Fibroblast of skin of scalp (primary cell): ENCODE measurements around the gene GATA6.
"Not testable (repeated sequence)": the region's sequence is repeated elsewhere in the genome, so short reads cannot be mapped to it uniquely, and the experiment has no call there.

Source experiments
- DNase-seq: peaks from one replicate; pipeline ENCODE4 v3.0.0-alpha.2; 2013

The GATA6 gene

GRCh38 chr18:22182884-22183697 is 13.7 kb downstream of the GATA6 start:
- no peak for DNase-seq

- DNase-seq = no peak
Measured at GRCh38 chr18:22183698-22184170, 14.3 kb downstream of the GATA6 start.

DNA sequence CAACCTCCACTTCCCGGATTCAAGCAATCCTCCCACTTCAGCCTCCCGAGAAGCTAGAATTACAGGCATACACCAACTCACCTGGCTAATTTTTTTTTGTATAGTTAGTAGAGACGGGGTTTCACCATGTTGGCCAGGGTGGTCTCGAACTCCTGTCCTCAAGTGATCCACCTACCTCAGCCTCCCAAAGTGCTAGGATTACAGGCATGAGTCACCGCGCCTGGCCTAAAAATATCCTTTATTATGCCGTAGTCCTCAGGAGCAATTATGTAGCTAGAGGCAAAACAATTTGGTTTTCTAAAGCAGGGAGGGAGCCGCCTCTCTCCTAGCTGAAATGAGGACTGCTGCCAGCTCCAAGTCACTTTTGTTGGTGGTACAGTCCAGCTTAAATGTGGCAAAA is 15.2 kb downstream of the GATA6 start:
- DNase-seq = not testable (repeated sequence)

- DNase-seq = no peak
Measured at GRCh38 chr18:22185273-22185672, 15.9 kb downstream of the GATA6 start.

DNA sequence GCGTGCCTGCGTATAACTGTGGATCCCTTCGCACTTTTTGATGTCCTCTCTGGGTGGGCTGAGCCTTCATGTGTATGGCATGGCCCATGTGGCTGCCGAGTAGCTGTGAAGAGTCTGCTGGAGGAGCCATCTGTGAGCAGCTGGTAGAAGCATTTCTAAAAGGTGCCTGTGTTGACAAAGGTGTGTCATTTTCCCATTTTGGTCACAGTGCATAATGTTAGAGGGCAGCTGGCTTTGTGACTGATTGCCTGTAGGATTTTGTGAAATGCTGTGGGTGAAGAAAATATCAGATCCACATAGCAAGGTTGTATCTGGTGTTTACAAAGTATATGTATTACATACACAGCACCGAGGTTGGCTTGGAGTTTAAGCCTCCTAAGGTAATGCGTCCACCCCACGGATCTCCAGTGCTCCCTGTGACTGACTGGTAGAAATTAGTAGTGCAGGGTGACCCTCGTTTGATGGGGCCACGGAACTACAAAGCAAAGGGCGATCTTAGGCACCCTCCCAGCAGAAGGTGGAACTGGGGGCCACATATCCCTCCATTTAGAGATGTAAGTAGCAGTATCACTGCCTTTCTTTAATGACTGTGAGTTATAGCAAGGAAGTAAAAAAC is 16.5 kb downstream of the GATA6 start:
- no peak for DNase-seq

GRCh38 chr18:22186484-22186971 is 17.1 kb downstream of the GATA6 start:
- DNase-seq = no peak

DNA sequence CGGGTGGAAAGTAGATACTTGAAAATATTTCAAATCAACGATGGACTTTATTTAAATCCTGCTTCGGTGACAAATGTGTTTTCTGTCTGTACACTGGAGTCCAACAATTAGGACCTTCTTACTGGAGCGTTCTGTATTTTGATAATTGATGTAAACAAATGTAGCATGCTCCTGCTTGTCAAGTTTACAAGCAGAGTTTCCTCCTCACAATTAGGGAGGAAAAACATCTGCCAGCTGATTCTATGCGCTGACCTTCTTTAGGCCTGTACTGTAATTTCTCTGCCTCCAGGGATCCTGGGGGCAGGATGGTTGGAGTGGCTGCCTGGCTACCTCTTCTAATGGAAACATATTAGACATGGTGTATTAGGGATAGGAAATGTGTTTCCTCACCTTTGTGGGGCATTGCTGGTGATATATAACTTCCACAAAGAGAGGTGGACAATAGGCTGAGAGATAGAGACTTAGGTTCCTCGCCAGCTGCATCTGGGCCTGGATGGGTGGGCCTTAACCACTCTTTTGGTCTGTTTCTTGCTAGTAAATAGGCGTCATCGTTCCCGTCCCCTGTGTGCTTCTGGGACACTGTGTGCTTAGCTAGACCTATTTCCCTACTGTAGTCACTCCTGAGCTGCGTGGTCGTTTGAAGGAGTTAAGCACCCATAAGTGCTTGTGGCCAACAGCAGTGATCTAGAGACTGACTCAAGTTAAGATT is 19.3 kb downstream of the GATA6 start:
- DNase-seq = no peak

DNA sequence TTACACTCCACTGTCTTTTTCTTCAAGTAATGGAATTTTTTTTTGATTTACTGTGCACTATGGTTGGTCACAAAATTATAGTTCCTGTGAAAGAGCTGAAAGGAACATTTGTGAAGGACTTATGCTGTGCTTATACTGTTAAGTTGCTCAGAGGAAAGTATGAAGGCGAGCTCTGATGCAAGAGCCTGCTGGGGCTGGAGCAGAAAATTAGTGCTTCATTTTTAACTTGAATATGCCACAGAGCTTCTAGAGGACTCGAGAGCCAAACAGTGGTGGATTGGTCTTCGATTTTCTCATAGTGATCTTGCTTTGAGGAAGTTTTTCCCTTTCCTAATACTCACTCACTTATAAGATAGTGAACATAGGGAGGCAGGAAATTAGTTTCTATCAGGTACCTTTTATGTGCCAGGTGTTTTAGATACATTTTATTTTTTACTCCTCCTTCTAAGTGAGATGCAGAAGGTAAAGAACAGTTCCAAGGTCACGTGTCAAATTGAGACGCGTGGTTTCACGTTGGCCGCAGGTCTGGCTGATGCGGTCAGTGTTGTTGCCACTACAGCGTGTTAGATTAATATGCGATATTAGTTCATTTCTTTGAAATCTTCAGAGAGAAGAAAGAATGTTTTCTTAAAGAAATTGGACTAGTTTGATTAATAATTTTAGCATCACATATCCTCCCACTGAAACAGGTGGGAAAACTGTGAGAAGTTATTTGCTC is 20.2 kb downstream of the GATA6 start:
- DNase-seq = no peak

- DNase-seq = no peak
Measured at GRCh38 chr18:22191346-22191695, 21.9 kb downstream of the GATA6 start.

- DNase-seq = no peak
Measured at GRCh38 chr18:22191923-22192322, 22.5 kb downstream of the GATA6 start.

GRCh38 chr18:22193466-22193865 is 24.1 kb downstream of the GATA6 start:
- no peak for DNase-seq

- no peak for DNase-seq
Measured at GRCh38 chr18:22194151-22194598, 24.8 kb downstream of the GATA6 start.

GRCh38 chr18:22195052-22195451 is 25.7 kb downstream of the GATA6 start:
- DNase-seq = no peak

DNA sequence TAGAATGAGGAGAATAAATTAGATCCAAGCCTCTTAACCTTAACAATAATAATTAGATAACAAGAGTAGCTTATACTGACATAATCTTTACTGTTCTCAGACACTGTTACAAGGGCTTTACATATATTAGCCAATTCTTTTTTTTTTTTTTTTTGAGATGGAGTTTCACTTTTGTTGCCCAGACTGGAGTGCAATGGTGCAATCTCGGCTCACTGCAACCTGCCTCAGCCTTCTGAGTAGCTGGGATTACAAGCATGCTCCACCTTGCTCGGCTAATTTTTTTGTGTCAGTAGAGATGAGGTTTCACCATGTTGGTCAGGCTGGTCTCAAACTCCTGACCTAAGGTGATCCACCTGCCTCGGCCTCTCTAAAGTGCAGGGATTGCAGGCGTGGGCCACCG is 27.6 kb downstream of the GATA6 start:
- not testable (repeated sequence) for DNase-seq

- no peak for DNase-seq
Measured at GRCh38 chr18:22197668-22198067, 28.3 kb downstream of the GATA6 start.

DNA sequence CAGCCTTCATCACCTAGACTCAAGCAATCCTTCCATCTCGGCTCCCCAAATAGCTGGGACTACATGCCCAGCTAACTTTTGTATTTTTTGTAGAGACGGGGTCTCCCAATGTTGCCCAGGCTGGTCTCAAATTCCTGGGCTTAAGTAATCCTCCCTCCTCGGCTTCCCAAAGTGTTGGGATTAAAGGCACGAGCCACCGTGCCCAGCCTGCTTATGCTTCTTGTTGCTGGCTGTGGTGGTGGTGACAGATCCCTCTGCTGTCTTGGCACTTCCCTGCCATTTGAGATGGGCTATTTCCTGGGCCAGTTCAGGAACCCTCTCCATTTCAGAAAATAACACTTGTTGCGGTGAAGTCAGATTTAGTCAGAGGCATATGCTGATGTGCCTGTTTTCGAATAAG is 28.8 kb downstream of the GATA6 start:
- no peak for DNase-seq

DNA sequence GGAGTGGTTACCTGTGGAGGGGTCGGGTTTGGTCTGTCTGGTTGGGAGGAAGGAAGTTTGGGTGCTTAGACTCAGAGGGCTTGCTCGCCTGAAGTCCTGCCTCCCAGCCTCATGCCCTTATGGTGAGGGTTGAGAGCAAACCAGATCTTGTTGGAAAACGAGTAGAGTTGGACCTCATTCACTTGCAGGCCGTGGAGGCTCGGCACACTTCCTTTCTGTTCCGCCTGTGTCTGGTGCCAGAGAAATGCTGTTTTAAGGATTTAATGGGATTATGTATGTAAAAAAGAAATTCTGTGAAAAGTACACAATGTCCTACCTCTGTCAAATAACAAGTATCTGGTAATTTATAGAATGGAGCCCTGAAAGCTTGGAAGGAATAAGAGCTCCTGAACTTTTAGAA is 29.6 kb downstream of the GATA6 start:
- DNase-seq = no peak

- no peak for DNase-seq
Measured at GRCh38 chr18:22200611-22201225, 31.3 kb downstream of the GATA6 start.

- no peak for DNase-seq
Measured at GRCh38 chr18:22203035-22203434, 33.6 kb downstream of the GATA6 start.

DNA sequence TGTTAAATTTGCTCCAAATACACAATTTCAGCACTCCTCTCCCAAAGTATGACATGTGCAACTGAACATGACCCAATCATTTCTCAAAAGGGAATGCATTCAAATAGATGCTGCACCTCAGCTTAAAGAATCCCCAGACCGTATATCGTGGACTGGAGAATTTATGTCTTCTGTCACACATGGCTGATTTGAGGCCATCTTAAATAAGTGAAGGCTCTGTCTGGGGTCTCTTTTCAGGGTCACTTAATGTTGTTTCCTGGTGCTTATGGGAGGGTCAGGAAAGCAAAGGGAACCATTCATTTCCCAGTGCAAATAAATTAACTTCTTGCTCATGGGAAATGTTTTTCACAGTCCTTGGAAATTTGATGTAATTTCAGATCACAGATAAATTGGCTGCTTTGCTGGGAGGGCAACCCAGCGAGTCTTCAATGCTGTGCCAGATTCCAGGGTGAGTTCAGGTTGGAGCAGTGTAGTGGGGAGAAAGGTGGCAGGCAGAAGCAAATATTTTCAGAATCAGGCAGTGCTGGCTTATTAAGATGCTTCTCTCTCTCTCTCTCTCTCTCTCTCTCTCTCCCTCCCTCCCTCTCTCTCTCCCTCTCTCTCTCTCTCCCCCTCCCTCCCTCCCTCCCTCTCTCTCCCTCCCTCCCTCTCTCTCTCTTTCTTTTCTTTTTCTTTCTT is 34.3 kb downstream of the GATA6 start:
- DNase-seq = no peak

DNA sequence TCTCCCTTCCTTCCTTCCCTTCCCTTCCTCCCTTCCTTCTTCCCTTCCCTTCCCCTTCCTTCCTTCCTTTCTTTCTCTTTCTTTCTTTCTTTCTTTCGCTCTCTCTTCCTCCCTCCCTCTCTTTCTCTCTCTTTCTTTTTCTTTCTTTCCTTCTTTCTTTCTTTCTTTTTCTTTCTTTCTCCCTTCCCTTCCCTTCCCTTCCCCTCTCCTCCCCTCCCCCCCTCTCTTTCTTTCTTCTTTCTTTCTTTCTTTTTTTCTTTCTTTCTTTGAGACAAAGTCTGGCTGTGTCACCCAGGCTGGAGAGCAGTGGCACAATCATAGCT is 34.8 kb downstream of the GATA6 start:
- DNase-seq = no peak

DNA sequence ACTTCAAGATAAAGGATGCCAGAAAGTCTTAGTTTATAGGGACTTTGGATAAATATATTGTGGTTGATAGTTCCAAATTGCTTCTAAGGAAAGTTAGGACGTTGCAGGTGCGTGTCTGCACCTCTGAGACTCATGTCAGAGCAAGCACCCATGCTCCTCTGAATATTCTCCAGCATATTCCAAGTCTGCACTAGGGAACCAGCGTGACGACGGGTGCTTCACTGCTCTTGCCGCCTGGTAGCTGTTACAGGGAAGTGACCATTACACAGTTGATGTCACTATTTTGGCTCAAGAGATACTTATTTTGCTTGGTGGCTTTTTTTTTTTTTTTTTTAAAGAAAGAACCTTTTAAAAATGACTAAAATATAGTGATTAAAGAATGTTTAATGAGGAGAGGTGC is 35.6 kb downstream of the GATA6 start:
- no peak for DNase-seq
